ENCODE data around the gene B4GALT6. TPM values are rescaled to one million over a fixed set of nuclear protein-coding genes. Genes with fewer than 3 reads are reported as not detected.

Gene B4GALT6
- total and polyA plus RNA-seq, 9 of the 15 experiments (the other 6 are each of a cell fraction or from before 2014, with no cell fraction given) = 0.03 to 0.27 (median 0.08) TPM

DNA sequence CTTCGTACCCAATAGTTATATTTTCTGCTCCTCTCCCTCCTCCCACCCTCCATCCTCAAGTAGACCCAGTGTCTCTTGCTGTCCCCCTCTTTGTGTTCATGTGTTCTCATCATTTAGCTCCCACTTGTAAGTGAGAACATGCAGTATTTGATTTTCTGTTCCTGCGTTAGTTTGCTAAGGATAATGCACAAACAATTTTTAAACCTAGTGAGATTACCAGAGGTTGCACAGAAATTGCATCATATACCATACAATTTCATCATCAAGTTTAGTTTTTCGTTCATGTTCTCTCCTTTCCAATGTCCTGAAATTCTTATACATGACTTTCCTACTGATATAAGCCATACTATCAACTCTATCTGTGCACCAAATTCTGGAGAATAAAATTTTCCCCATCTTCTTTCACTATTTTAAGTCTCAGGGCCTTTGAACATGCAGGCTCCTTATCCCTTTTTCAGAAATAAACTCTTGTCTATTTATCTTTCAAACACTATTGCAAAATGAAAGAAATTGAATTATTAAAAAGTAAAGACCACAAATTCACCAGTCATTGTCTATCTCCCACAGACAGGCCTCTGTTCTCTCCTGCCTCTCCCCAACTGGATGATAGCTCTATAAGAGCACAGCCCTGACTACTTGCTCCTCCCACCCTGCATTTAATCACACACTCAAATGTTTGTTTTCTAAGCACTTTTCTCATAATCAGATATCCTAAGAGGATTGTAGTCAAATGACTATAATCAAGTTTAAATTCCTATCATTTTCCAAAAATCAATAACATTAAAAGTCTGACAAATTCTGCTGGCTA, 27.2 kb upstream of the B4GALT6 start (continued):
- TF ChIP-seq, protein P1, sequence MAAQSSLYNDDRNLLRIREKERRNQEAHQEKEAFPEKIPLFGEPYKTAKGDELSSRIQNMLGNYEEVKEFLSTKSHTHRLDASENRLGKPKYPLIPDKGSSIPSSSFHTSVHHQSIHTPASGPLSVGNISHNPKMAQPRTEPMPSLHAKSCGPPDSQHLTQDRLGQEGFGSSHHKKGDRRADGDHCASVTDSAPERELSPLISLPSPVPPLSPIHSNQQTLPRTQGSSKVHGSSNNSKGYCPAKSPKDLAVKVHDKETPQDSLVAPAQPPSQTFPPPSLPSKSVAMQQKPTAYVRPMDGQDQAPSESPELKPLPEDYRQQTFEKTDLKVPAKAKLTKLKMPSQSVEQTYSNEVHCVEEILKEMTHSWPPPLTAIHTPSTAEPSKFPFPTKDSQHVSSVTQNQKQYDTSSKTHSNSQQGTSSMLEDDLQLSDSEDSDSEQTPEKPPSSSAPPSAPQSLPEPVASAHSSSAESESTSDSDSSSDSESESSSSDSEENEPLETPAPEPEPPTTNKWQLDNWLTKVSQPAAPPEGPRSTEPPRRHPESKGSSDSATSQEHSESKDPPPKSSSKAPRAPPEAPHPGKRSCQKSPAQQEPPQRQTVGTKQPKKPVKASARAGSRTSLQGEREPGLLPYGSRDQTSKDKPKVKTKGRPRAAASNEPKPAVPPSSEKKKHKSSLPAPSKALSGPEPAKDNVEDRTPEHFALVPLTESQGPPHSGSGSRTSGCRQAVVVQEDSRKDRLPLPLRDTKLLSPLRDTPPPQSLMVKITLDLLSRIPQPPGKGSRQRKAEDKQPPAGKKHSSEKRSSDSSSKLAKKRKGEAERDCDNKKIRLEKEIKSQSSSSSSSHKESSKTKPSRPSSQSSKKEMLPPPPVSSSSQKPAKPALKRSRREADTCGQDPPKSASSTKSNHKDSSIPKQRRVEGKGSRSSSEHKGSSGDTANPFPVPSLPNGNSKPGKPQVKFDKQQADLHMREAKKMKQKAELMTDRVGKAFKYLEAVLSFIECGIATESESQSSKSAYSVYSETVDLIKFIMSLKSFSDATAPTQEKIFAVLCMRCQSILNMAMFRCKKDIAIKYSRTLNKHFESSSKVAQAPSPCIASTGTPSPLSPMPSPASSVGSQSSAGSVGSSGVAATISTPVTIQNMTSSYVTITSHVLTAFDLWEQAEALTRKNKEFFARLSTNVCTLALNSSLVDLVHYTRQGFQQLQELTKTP (IDR thresholded peaks at IDR 0.05; ENCODE audit: low read depth in 1 of 2, partially characterized antibody in 2 of 2) = no peak
- TF ChIP-seq RBM25 (IDR thresholded peaks at IDR 0.05; ENCODE audit: low read depth, low read length, severe bottlenecking) (peak; percentile 16), SAFB2 (IDR thresholded peaks at IDR 0.05; ENCODE audit: borderline replicate concordance, low read depth, low read length, severe bottlenecking) (no peak), ADNP (tag; IDR thresholded peaks at IDR 0.05) (peak; percentile 16; the same call in 1 of the 2 replicates), MEIS2 (IDR thresholded peaks at IDR 0.05; ENCODE audit: partially characterized antibody) (no peak), ZC3H11A (IDR thresholded peaks at IDR 0.05; ENCODE audit: low read depth, low read length) (no peak), TOE1 (IDR thresholded peaks at IDR 0.05; ENCODE audit: borderline replicate concordance) (no peak), TOE1 (CRISPR knock-in tag; IDR thresholded peaks at IDR 0.05; ENCODE audit: borderline replicate concordance, low read depth) (no peak), ZNF584 (CRISPR knock-in tag; IDR thresholded peaks at IDR 0.05; ENCODE audit: low read depth) (peak; percentile 84), CTCF (IDR thresholded peaks at IDR 0.05 in 2 of 3, conservative IDR thresholded peaks at IDR 0.05 in 1 of 3; ENCODE audit: insufficient read depth in 2 of 3, low read depth in 1 of 3, low read length in 3 of 3) (no peak), JUND (IDR thresholded peaks at IDR 0.05; ENCODE audit: borderline replicate concordance, low read depth, low read length) (peak; percentile 41; the same call in 1 of the 2 replicates), JUND (tag; IDR thresholded peaks at IDR 0.05; ENCODE audit: borderline replicate concordance, low read depth, low read length) (no peak), DMBX1 (CRISPR knock-in tag; IDR thresholded peaks at IDR 0.05; ENCODE audit: borderline replicate concordance) (0 out of 2 replicates have a peak, but pooled peaks have one; percentile 20), ETV1 (tag; conservative IDR thresholded peaks at IDR 0.05; ENCODE audit: low read depth) (0 out of 2 replicates have a peak, but pooled peaks have one; percentile 29)
- TF ChIP-seq, protein P2, sequence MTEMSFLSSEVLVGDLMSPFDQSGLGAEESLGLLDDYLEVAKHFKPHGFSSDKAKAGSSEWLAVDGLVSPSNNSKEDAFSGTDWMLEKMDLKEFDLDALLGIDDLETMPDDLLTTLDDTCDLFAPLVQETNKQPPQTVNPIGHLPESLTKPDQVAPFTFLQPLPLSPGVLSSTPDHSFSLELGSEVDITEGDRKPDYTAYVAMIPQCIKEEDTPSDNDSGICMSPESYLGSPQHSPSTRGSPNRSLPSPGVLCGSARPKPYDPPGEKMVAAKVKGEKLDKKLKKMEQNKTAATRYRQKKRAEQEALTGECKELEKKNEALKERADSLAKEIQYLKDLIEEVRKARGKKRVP (CRISPR knock-in tag; IDR thresholded peaks at IDR 0.05) = peak; percentile 93
